GM19372 (cell line): ENCODE measurements around the gene POTEB.
"Not testable (repeated sequence)": the region's sequence is repeated elsewhere in the genome, so short reads cannot be mapped to it uniquely, and the experiment has no call there.

Source experiments
- ATAC-seq: cut with Tn5 transposase; IDR thresholded peaks from one replicate; pipeline ENCODE4 v1.9.1; 2021; ENCODE audit warnings: mild to moderate bottlenecking, low read depth, moderate library complexity; ENCODE audit not compliant: unreplicated experiment

The POTEB gene

GRCh38 chr15:21877635-21878034 is at the start of gene POTEB:
Gene POTEB, minus strand, starts transcription at chr15:21877735. Its CDS starts 489 bp downstream, at chr15:21877246.
- ATAC-seq, result not testable (repeated sequence)

DNA sequence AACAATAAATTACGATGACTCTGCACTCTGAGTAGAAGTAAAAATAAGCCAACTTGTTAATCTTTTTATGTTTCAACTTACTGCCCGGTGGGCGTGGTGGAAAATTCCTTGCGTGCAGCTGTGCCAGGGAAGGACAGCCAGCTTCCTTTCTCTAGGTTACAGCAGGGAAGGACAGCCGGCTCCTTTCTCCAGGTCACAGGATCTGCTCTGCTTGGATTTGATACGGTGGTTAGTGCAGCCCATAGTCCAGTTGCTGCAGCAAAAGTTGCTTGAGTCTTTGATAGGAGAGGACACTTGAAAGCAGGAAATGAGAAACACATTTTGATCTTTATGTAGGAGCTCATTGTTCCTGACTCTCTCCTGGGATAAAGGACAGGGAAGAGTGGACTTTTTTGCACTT is 13.4 kb upstream of the POTEB start:
- ATAC-seq, result not testable (repeated sequence)

DNA sequence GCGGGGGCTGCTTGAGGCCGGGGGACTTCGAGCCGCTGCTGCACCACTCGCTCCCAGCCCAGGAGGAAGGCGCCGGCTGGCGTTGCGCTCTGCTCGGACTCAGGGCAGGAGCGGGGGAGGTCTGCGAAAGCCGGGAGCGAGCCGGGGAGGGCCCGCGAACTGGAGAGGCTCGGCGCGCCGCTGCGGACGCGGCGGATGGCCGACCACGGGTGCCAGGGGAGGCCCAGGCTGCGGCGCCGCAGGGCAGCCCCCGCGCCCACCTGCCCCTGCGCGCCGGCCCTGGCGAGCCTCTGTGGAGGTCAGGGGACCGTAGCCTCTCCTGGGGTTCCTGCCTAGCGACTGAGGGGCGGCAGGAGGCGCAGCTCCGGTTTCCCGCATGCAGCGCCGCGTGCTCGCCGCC is 12.0 kb upstream of the POTEB start:
- ATAC-seq, result not testable (repeated sequence)

GRCh38 chr15:21838831-21839230 is 38.7 kb downstream of the POTEB start:
- ATAC-seq, result not testable (repeated sequence)
